K562 (cell line): Measurements from ENCODE around the gene NAIF1. TPM values are rescaled to one million over a fixed set of nuclear protein-coding genes. Genes with fewer than 3 reads are reported as not detected.
A peak's percentile ranks its signal among the peaks of the same experiment; 100 is the strongest.

Experiments used
- ATF7 ChIP-seq: fragments of 450-650 bp; IDR thresholded peaks from 2 replicates; pipeline ENCODE4 v1.7.1; 2014; ENCODE audit warnings: mild to moderate bottlenecking, moderate library complexity
- BCOR ChIP-seq: fragments of 450-650 bp; IDR thresholded peaks from 2 replicates; pipeline ENCODE4 v1.6.1; 2016
- CREB1 ChIP-seq, 2 experiments: sonication (generic) in 1 of 2; formaldehyde crosslinking in 1 of 2; IDR thresholded peaks; 2 replicates each; pipeline versions ENCODE4 v1.6.1 to v1.8.0; 2012 to 2022; ENCODE audit warnings: inconsistent platforms in 1 of 2, mild to moderate bottlenecking in 1 of 2, missing genetic modification reagents in 1 of 2, moderate library complexity in 1 of 2
- CTCF ChIP-seq, 3 experiments: IDR thresholded peaks in 2 of 3; conservative IDR thresholded peaks in 1 of 3; 2 replicates each; pipeline ENCODE4 v1.5.1; 2011 to 2012; ENCODE audit warnings: low read length in 3 of 3, mild to moderate bottlenecking in 3 of 3, control low read depth in 2 of 3, improper control_type of control experiment in 1 of 3, inconsistent platforms in 1 of 3, low read depth in 1 of 3, mixed read lengths in 1 of 3, moderate library complexity in 1 of 3; ENCODE audit not compliant: insufficient read depth in 2 of 3
- DACH1 ChIP-seq: fragments of 450-650 bp; IDR thresholded peaks from 2 replicates; pipeline ENCODE4 v1.6.1; 2018; ENCODE audit not compliant: partially characterized antibody
- ETV6 ChIP-seq, 3 experiments: fragments of 150-350 bp in 1 of 3; sonication (generic) in 1 of 3; formaldehyde crosslinking in 1 of 3; IDR thresholded peaks; 2 replicates each; pipeline versions ENCODE4 v1.6.1 to v1.8.0; 2014 to 2022; ENCODE audit warnings: borderline replicate concordance in 2 of 3, low read depth in 2 of 3, antibody characterized with exemption in 1 of 3, low read length in 1 of 3, mild to moderate bottlenecking in 1 of 3, missing genetic modification reagents in 1 of 3
- GABPB1 ChIP-seq: sonication (generic); formaldehyde crosslinking; IDR thresholded peaks from 2 replicates; pipeline ENCODE4 v1.8.0; 2022; ENCODE audit warnings: mild to moderate bottlenecking, missing genetic modification reagents
- GATAD2A ChIP-seq: fragments of 450-650 bp; IDR thresholded peaks from 2 replicates; pipeline ENCODE4 v1.6.1; 2017
- LEF1 ChIP-seq: fragments of 450-650 bp; IDR thresholded peaks from 2 replicates; pipeline ENCODE4 v1.6.1; 2016; ENCODE audit warnings: mild to moderate bottlenecking
- NR2C1 ChIP-seq, 2 experiments: fragments of 450-650 bp; IDR thresholded peaks; 2 replicates each; pipeline ENCODE4 v1.6.1; 2017; ENCODE audit warnings: mild to moderate bottlenecking in 2 of 2, antibody characterized with exemption in 1 of 2, inconsistent platforms in 1 of 2, missing compliant biosample characterization in 1 of 2, missing genetic modification characterization in 1 of 2
- NR2F6 ChIP-seq: fragments of 450-650 bp; formaldehyde crosslinking; IDR thresholded peaks from 2 replicates; pipeline ENCODE4 v1.4.0; 2020; ENCODE audit warnings: mild to moderate bottlenecking
- NRF1 ChIP-seq, 2 experiments: fragments of 450-650 bp; IDR thresholded peaks in 1 of 2; conservative IDR thresholded peaks in 1 of 2; 2 replicates each; pipeline ENCODE4 v1.6.1; 2014; ENCODE audit warnings: mild to moderate bottlenecking in 2 of 2
- SOX6 ChIP-seq: fragments of 450-650 bp; IDR thresholded peaks from 2 replicates; pipeline ENCODE4 v1.6.1; 2014; ENCODE audit warnings: mild to moderate bottlenecking
- ZBTB7A ChIP-seq: IDR thresholded peaks from 2 replicates; pipeline ENCODE4 v1.6.1; 2011; ENCODE audit warnings: low read depth, mild to moderate bottlenecking, low read length, moderate library complexity, borderline replicate concordance; ENCODE audit not compliant: control insufficient read depth
- ZNF395 ChIP-seq: fragments of 200-800 bp; sonication (Bioruptor generic); IDR thresholded peaks from 2 replicates; pipeline ENCODE4 v1.6.1; 2017; ENCODE audit warnings: missing genetic modification characterization, missing compliant biosample characterization
- ZNF592 ChIP-seq: fragments of 450-650 bp; IDR thresholded peaks from 2 replicates; pipeline ENCODE4 v1.6.1; 2017; ENCODE audit warnings: antibody characterized with exemption, mild to moderate bottlenecking
- polyA plus RNA-seq, 8 experiments: library from polyadenylated mRNA; depleted of rRNA in 4 of 8; stranded (reverse) in 5 of 8; unstranded in 3 of 8; fragments of >200 nt; fragmentation: Nextera tagmentation in 2 of 8; fragmentation: Illumina TruSeq in 1 of 8; extraction: Ambion mirVana in 2 of 8; extraction: Trizol in 1 of 8; gene quantifications; 2 replicates each; pipeline versions ENCODE4 v1.2.1 to v1.2.3, GENCODE V29; 2011 to 2014; ENCODE audit warnings: inconsistent platforms in 1 of 8, missing spikeins in 1 of 8
- total RNA-seq, 7 experiments: library from RNA; depleted of rRNA in 6 of 7; stranded (reverse); fragments of >200 nt in 6 of 7; fragmentation: Illumina TruSeq in 2 of 7; extraction: Trizol in 2 of 7; gene quantifications; 2 replicates each; pipeline versions ENCODE4 v1.2.1 to v1.2.3, GENCODE V29; 2011 to 2021; ENCODE audit warnings: low replicate concordance in 1 of 7

The NAIF1 gene
- total and polyA plus RNA-seq, 9 of the 15 experiments (the other 6 are each of a cell fraction or from before 2014, with no cell fraction given), result 4.8 to 26.6 (median 17.2) TPM

GRCh38 chr9:128043467-128043868 lies 23.7 kb downstream of the NAIF1 start (continued):
- TF ChIP-seq CTCF (IDR thresholded peaks at IDR 0.05 in 2 of 3, conservative IDR thresholded peaks at IDR 0.05 in 1 of 3; ENCODE audit: insufficient read depth in 2 of 3, low read depth in 1 of 3, low read length in 3 of 3) (peak in 1 of 3 experiments; percentile 13; a peak in 1 of 6 replicates), BCOR (peak; percentile 22; the same call in 1 of the 2 replicates), ZNF395 (CRISPR knock-in tag) (0 out of 2 replicates have a peak, but pooled peaks have one; percentile 76), NR2F6 (CRISPR knock-in tag) (no peak), NR2C1 (IDR thresholded peaks at IDR 0.05) (no peak), NR2C1 (tag; IDR thresholded peaks at IDR 0.05) (0 out of 2 replicates have a peak, but pooled peaks have one; percentile 14), LEF1 (peak; percentile 56; the same call in 1 of the 2 replicates), GABPB1 (CRISPR knock-in tag) (0 out of 2 replicates have a peak, but pooled peaks have one; percentile 24), CREB1 (IDR thresholded peaks at IDR 0.05) (no peak), CREB1 (CRISPR knock-in tag; IDR thresholded peaks at IDR 0.05) (0 out of 2 replicates have a peak, but pooled peaks have one; percentile 18), ZNF592 (peak; percentile 56; the same call in 1 of the 2 replicates), GATAD2A (0 out of 2 replicates have a peak, but pooled peaks have one; percentile 11), SOX6 (no peak), DACH1 (no peak), NRF1 (conservative IDR thresholded peaks at IDR 0.05 in 1 of 2, IDR thresholded peaks at IDR 0.05 in 1 of 2) (peak in 1 of 2 experiments; percentile 32; a peak in 1 of 4 replicates), ZBTB7A (peak; percentile 16; the same call in 1 of the 2 replicates), ATF7 (0 out of 2 replicates have a peak, but pooled peaks have one; percentile 33), ETV6 (IDR thresholded peaks at IDR 0.05; ENCODE audit: borderline replicate concordance in 1 of 2, low read depth in 2 of 2, low read length in 1 of 2) (no peak), ETV6 (CRISPR knock-in tag; IDR thresholded peaks at IDR 0.05; ENCODE audit: borderline replicate concordance) (no peak)
